ENCODE data around the gene ROR1.

ROR1 gene

GRCh38 chr1:63877021-63877767, 103.4 kb downstream of the ROR1 start:
- H3K36me3 ChIP-seq (ENCODE audit: control insufficient read depth in 2 of 2, insufficient read depth in 2 of 2, low read length in 2 of 2) = no peaks in the 10 kb centered on the region
- no peaks in the 10 kb centered on the region for H3K27me3 ChIP-seq (ENCODE audit: control insufficient read depth in 2 of 2, insufficient read depth in 2 of 2, low read length in 2 of 2)
- no peaks in the 10 kb centered on the region for H3K4me1 ChIP-seq (ENCODE audit: control insufficient read depth in 2 of 2, insufficient read depth in 2 of 2, low read length in 2 of 2)
- no peak overlapping the region for H3K27ac ChIP-seq (ENCODE audit: low read depth in 2 of 2, low read length in 2 of 2)
- no peaks in the 10 kb centered on the region for H3K9me3 ChIP-seq (ENCODE audit: control insufficient read depth in 2 of 2, low read length in 2 of 2)
- H3K4me3 ChIP-seq (ENCODE audit: low read length in 2 of 2) = no peak overlapping the region
- H3K9ac ChIP-seq (ENCODE audit: low read depth in 1 of 2, low read length in 2 of 2) = no peak overlapping the region

- H3K27ac ChIP-seq (ENCODE audit: low read depth in 2 of 2, low read length in 2 of 2) = no peak overlapping the region
- H3K9ac ChIP-seq (ENCODE audit: low read depth in 1 of 2, low read length in 2 of 2) = no peak overlapping the region
- no peaks in the 10 kb centered on the region for H3K4me1 ChIP-seq (ENCODE audit: control insufficient read depth in 2 of 2, insufficient read depth in 2 of 2, low read length in 2 of 2)
- H3K9me3 ChIP-seq (ENCODE audit: control insufficient read depth in 2 of 2, low read length in 2 of 2) = no peaks in the 10 kb centered on the region
- no peak overlapping the region for H3K4me3 ChIP-seq (ENCODE audit: low read length in 2 of 2)
- H3K27me3 ChIP-seq (ENCODE audit: control insufficient read depth in 2 of 2, insufficient read depth in 2 of 2, low read length in 2 of 2) = no peaks in the 10 kb centered on the region
- no peaks in the 10 kb centered on the region for H3K36me3 ChIP-seq (ENCODE audit: control insufficient read depth in 2 of 2, insufficient read depth in 2 of 2, low read length in 2 of 2)
Observed at GRCh38 chr1:63877816-63878215, 104.0 kb downstream of the ROR1 start.

- H3K9ac ChIP-seq (ENCODE audit: low read depth in 1 of 2, low read length in 2 of 2) = no peak overlapping the region
- no peaks in the 10 kb centered on the region for H3K9me3 ChIP-seq (ENCODE audit: control insufficient read depth in 2 of 2, low read length in 2 of 2)
- H3K4me3 ChIP-seq (ENCODE audit: low read length in 2 of 2) = no peak overlapping the region
- H3K27me3 ChIP-seq (ENCODE audit: control insufficient read depth in 2 of 2, insufficient read depth in 2 of 2, low read length in 2 of 2) = no peaks in the 10 kb centered on the region
- H3K36me3 ChIP-seq (ENCODE audit: control insufficient read depth in 2 of 2, insufficient read depth in 2 of 2, low read length in 2 of 2) = no peaks in the 10 kb centered on the region
- H3K4me1 ChIP-seq (ENCODE audit: control insufficient read depth in 2 of 2, insufficient read depth in 2 of 2, low read length in 2 of 2) = no peaks in the 10 kb centered on the region
- no peak overlapping the region for H3K27ac ChIP-seq (ENCODE audit: low read depth in 2 of 2, low read length in 2 of 2)
Observed at GRCh38 chr1:63878932-63879331, 105.1 kb downstream of the ROR1 start.

GRCh38 chr1:63880958-63881576, 107.2 kb downstream of the ROR1 start:
- Histone ChIP-seq H3K27ac (ENCODE audit: low read depth in 2 of 2, low read length in 2 of 2) (no peak overlapping the region), H3K4me1 (ENCODE audit: control insufficient read depth in 2 of 2, insufficient read depth in 2 of 2, low read length in 2 of 2) (no peaks in the 10 kb centered on the region), H3K9me3 (ENCODE audit: control insufficient read depth in 2 of 2, low read length in 2 of 2) (no peaks in the 10 kb centered on the region), H3K27me3 (ENCODE audit: control insufficient read depth in 2 of 2, insufficient read depth in 2 of 2, low read length in 2 of 2) (no peaks in the 10 kb centered on the region), H3K4me3 (ENCODE audit: low read length in 2 of 2) (no peak overlapping the region), H3K9ac (ENCODE audit: low read depth in 1 of 2, low read length in 2 of 2) (no peak overlapping the region), H3K36me3 (ENCODE audit: control insufficient read depth in 2 of 2, insufficient read depth in 2 of 2, low read length in 2 of 2) (no peaks in the 10 kb centered on the region)

GRCh38 chr1:63882048-63882704, 108.4 kb downstream of the ROR1 start:
- no peaks in the 10 kb centered on the region for H3K9me3 ChIP-seq (ENCODE audit: control insufficient read depth in 2 of 2, low read length in 2 of 2)
- no peak overlapping the region for H3K27ac ChIP-seq (ENCODE audit: low read depth in 2 of 2, low read length in 2 of 2)
- H3K4me3 ChIP-seq (ENCODE audit: low read length in 2 of 2) = no peak overlapping the region
- no peaks in the 10 kb centered on the region for H3K4me1 ChIP-seq (ENCODE audit: control insufficient read depth in 2 of 2, insufficient read depth in 2 of 2, low read length in 2 of 2)
- H3K9ac ChIP-seq (ENCODE audit: low read depth in 1 of 2, low read length in 2 of 2) = no peak overlapping the region
- no peaks in the 10 kb centered on the region for H3K36me3 ChIP-seq (ENCODE audit: control insufficient read depth in 2 of 2, insufficient read depth in 2 of 2, low read length in 2 of 2)
- no peaks in the 10 kb centered on the region for H3K27me3 ChIP-seq (ENCODE audit: control insufficient read depth in 2 of 2, insufficient read depth in 2 of 2, low read length in 2 of 2)

GRCh38 chr1:63883494-63884235, 109.8 kb downstream of the ROR1 start:
- Histone ChIP-seq H3K9ac (ENCODE audit: low read depth in 1 of 2, low read length in 2 of 2) (no peak overlapping the region), H3K27me3 (ENCODE audit: control insufficient read depth in 2 of 2, insufficient read depth in 2 of 2, low read length in 2 of 2) (no peaks in the 10 kb centered on the region), H3K9me3 (ENCODE audit: control insufficient read depth in 2 of 2, low read length in 2 of 2) (no peaks in the 10 kb centered on the region), H3K27ac (ENCODE audit: low read depth in 2 of 2, low read length in 2 of 2) (no peak overlapping the region), H3K4me1 (ENCODE audit: control insufficient read depth in 2 of 2, insufficient read depth in 2 of 2, low read length in 2 of 2) (no peaks in the 10 kb centered on the region), H3K4me3 (ENCODE audit: low read length in 2 of 2) (no peak overlapping the region), H3K36me3 (ENCODE audit: control insufficient read depth in 2 of 2, insufficient read depth in 2 of 2, low read length in 2 of 2) (no peaks in the 10 kb centered on the region)

- no peaks in the 10 kb centered on the region for H3K27me3 ChIP-seq (ENCODE audit: control insufficient read depth in 2 of 2, insufficient read depth in 2 of 2, low read length in 2 of 2)
- H3K9ac ChIP-seq (ENCODE audit: low read depth in 1 of 2, low read length in 2 of 2) = no peak overlapping the region
- H3K27ac ChIP-seq (ENCODE audit: low read depth in 2 of 2, low read length in 2 of 2) = no peak overlapping the region
- no peaks in the 10 kb centered on the region for H3K4me1 ChIP-seq (ENCODE audit: control insufficient read depth in 2 of 2, insufficient read depth in 2 of 2, low read length in 2 of 2)
- no peak overlapping the region for H3K4me3 ChIP-seq (ENCODE audit: low read length in 2 of 2)
- H3K9me3 ChIP-seq (ENCODE audit: control insufficient read depth in 2 of 2, low read length in 2 of 2) = no peaks in the 10 kb centered on the region
- H3K36me3 ChIP-seq (ENCODE audit: control insufficient read depth in 2 of 2, insufficient read depth in 2 of 2, low read length in 2 of 2) = no peaks in the 10 kb centered on the region
Observed at GRCh38 chr1:63884486-63884885, 110.7 kb downstream of the ROR1 start.

GRCh38 chr1:63885899-63886298, 112.1 kb downstream of the ROR1 start:
- Histone ChIP-seq H3K27ac (ENCODE audit: low read depth in 2 of 2, low read length in 2 of 2) (no peak overlapping the region), H3K36me3 (ENCODE audit: control insufficient read depth in 2 of 2, insufficient read depth in 2 of 2, low read length in 2 of 2) (no peaks in the 10 kb centered on the region), H3K4me1 (ENCODE audit: control insufficient read depth in 2 of 2, insufficient read depth in 2 of 2, low read length in 2 of 2) (no peaks in the 10 kb centered on the region), H3K27me3 (ENCODE audit: control insufficient read depth in 2 of 2, insufficient read depth in 2 of 2, low read length in 2 of 2) (no peaks in the 10 kb centered on the region), H3K9me3 (ENCODE audit: control insufficient read depth in 2 of 2, low read length in 2 of 2) (no peaks in the 10 kb centered on the region), H3K9ac (ENCODE audit: low read depth in 1 of 2, low read length in 2 of 2) (no peak overlapping the region), H3K4me3 (ENCODE audit: low read length in 2 of 2) (no peak overlapping the region)

- no peaks in the 10 kb centered on the region for H3K9me3 ChIP-seq (ENCODE audit: control insufficient read depth in 2 of 2, low read length in 2 of 2)
- H3K36me3 ChIP-seq (ENCODE audit: control insufficient read depth in 2 of 2, insufficient read depth in 2 of 2, low read length in 2 of 2) = no peaks in the 10 kb centered on the region
- H3K4me3 ChIP-seq (ENCODE audit: low read length in 2 of 2) = no peak overlapping the region
- H3K27me3 ChIP-seq (ENCODE audit: control insufficient read depth in 2 of 2, insufficient read depth in 2 of 2, low read length in 2 of 2) = no peaks in the 10 kb centered on the region
- H3K4me1 ChIP-seq (ENCODE audit: control insufficient read depth in 2 of 2, insufficient read depth in 2 of 2, low read length in 2 of 2) = no peaks in the 10 kb centered on the region
- H3K27ac ChIP-seq (ENCODE audit: low read depth in 2 of 2, low read length in 2 of 2) = no peak overlapping the region
- no peak overlapping the region for H3K9ac ChIP-seq (ENCODE audit: low read depth in 1 of 2, low read length in 2 of 2)
Observed at GRCh38 chr1:63886340-63886739, 112.5 kb downstream of the ROR1 start.

- Histone ChIP-seq H3K9me3 (ENCODE audit: control insufficient read depth in 2 of 2, low read length in 2 of 2) (no peaks in the 10 kb centered on the region), H3K27me3 (ENCODE audit: control insufficient read depth in 2 of 2, insufficient read depth in 2 of 2, low read length in 2 of 2) (no peaks in the 10 kb centered on the region), H3K4me3 (ENCODE audit: low read length in 2 of 2) (no peak overlapping the region), H3K9ac (ENCODE audit: low read depth in 1 of 2, low read length in 2 of 2) (no peak overlapping the region), H3K36me3 (ENCODE audit: control insufficient read depth in 2 of 2, insufficient read depth in 2 of 2, low read length in 2 of 2) (no peaks in the 10 kb centered on the region), H3K27ac (ENCODE audit: low read depth in 2 of 2, low read length in 2 of 2) (no peak overlapping the region), H3K4me1 (ENCODE audit: control insufficient read depth in 2 of 2, insufficient read depth in 2 of 2, low read length in 2 of 2) (no peaks in the 10 kb centered on the region)
Observed at GRCh38 chr1:63887809-63888208, 114.0 kb downstream of the ROR1 start.

All from mucosa of rectum (tissue), 2 donors.